Fibroblast of the aortic adventitia (primary cell): Measurements from ENCODE around the gene STUB1. TPM values are rescaled to one million over a fixed set of nuclear protein-coding genes. Genes with fewer than 3 reads are reported as not detected.

ENCODE experiments used
- DNase-seq: peaks from one replicate; pipeline ENCODE4 v3.0.0-alpha.2; 2010; ENCODE audit warnings: low read depth
- H3K4me3 ChIP-seq: 2 replicates; pipeline ENCODE4 v1.5.1; 2011; ENCODE audit warnings: low read depth, mild to moderate bottlenecking, control low read depth, low read length, moderate library complexity
- total RNA-seq: library from RNA; depleted of rRNA; stranded (reverse); fragments of >200 nt; gene quantifications from 2 replicates; pipeline ENCODE4 v1.2.3, GENCODE V29; 2012; ENCODE audit warnings: low replicate concordance
- TF ChIP-seq, protein P1 (sequence below): IDR thresholded peaks from 2 replicates; pipeline ENCODE4 v1.5.1; 2011; ENCODE audit warnings: mild to moderate bottlenecking, low read length, control low read depth, inconsistent platforms; ENCODE audit not compliant: insufficient read depth

The STUB1 gene
- total RNA-seq, 1 donor, result 88.9 TPM

GRCh38 chr16:723695-724094, 43.5 kb downstream of the STUB1 start:
- TF ChIP-seq, protein P1, sequence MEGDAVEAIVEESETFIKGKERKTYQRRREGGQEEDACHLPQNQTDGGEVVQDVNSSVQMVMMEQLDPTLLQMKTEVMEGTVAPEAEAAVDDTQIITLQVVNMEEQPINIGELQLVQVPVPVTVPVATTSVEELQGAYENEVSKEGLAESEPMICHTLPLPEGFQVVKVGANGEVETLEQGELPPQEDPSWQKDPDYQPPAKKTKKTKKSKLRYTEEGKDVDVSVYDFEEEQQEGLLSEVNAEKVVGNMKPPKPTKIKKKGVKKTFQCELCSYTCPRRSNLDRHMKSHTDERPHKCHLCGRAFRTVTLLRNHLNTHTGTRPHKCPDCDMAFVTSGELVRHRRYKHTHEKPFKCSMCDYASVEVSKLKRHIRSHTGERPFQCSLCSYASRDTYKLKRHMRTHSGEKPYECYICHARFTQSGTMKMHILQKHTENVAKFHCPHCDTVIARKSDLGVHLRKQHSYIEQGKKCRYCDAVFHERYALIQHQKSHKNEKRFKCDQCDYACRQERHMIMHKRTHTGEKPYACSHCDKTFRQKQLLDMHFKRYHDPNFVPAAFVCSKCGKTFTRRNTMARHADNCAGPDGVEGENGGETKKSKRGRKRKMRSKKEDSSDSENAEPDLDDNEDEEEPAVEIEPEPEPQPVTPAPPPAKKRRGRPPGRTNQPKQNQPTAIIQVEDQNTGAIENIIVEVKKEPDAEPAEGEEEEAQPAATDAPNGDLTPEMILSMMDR, result no peak
- DNase-seq, result no peak
- H3K4me3 ChIP-seq, result no peak overlapping the region

DNA sequence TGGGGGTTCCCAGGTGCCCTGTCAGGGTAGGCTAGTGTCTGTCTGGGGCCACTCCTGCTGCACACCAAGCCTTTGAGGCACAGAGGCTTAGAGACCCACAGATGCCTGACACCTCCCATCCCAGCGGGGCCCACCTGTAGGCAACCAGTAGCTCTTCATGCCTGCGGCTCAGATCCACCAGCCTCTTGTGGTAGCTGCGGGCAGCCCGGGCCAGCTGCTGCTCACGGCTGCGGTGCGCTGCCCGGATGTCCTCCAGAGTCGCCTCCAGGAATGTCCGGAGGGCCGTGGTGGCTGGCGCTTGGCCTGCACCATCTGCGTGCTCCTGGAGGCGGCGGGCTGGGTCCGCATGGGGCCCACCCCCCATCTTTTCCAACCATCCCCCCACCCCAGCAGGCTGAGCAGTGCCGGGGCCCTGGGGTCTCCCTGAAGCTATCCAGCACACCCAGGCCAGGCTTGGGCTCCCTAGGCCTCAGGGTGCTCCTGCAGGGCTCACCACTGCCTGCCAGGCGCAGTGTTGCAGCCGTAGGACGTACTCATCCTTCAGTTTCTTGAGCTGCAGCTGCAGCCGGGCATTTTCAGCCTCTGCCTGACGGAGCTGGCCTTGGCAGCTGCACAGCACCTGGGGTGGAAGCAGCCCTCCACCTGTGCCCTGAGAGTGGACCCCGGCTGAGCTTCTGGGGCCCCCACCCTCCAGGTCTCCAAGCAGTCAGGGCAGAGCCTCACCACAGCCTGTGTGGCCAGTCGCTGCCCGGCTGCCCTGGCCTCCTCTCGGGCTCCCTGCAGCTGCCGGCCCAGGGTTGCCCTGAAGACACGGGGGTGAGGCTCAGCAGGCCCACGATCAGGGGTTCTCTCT, 44.2 kb downstream of the STUB1 start:
- no peak for DNase-seq
- no peak overlapping the region for H3K4me3 ChIP-seq
- TF ChIP-seq, protein P1, result no peak

- no peak for DNase-seq
- TF ChIP-seq, protein P1, result no peak
- H3K4me3 ChIP-seq, result no peak overlapping the region
Observed at GRCh38 chr16:725041-725376, 44.8 kb downstream of the STUB1 start.

- no peak for DNase-seq
- TF ChIP-seq, protein P1, result no peak
Observed at GRCh38 chr16:725463-726187, 45.4 kb downstream of the STUB1 start.

GRCh38 chr16:726188-726437, 45.9 kb downstream of the STUB1 start:
- TF ChIP-seq, protein P1, result no peak
- DNase-seq, result no peak
- no peak overlapping the region for H3K4me3 ChIP-seq

More at GRCh38 chr16:725463-726187, 45.4 kb downstream of the STUB1 start:
- H3K4me3 ChIP-seq, result no peak overlapping the region

- H3K4me3 ChIP-seq, result peak within 1 kb of the TSS; percentile 73
- DNase-seq, result no peak
- TF ChIP-seq, protein P1, result no peak
Observed at GRCh38 chr16:726438-727290, 46.5 kb downstream of the STUB1 start, which contains the start of the genes CCDC78 and HAGHL. Gene CCDC78 (minus strand): TSS chr16:726443. CDS start chr16:726367, 76 bp downstream. Gene HAGHL (plus strand): TSS chr16:727106. CDS start chr16:727510, 404 bp downstream.
